TTC549 (cell line): ENCODE results near the gene RNF141.

ENCODE experiments used
- FAIRE-seq: peaks from 2 replicates; lab custom pipeline; 2012; peaks lifted over from hg19 to GRCh38; lab: Jason Lieb, UNC

RNF141 gene

DNA sequence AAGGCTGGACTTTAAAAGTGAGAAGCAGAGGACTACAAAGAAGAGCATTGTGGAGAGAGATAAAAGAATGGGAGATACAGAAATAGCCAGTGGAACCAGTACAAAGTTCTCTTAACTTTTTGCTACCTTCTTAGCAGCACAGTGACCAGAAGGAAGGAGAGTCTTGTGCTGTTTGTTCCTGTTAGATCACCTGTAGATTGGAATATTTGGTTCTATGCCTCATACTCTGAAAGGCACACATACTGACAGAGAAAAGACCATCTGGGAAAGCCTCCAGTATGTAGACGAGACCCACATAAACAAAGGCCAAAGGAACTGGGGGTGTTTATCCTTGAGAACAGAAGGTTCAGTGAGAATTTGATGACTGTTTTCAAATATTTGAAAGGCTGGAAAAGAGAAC is 18.7 kb downstream of the RNF141 start:
- FAIRE-seq, result no peak

DNA sequence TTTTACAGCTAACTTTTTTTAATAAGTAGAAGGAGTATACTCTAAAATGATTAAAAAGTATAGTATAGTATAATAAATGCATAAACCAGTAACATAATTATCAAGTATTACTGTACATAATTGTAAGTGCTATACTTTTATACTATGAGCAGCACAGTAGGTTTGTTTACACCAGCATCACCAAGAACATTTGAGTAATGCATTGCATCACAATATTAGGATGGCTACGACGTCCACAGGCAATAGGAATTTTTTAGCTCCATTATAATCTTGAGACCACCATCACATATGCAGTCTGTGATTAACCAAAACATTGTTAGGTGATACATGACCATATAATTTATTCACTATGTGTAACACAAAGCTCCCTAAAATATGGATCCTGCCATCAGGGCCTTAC is 20.4 kb downstream of the RNF141 start:
- no peak for FAIRE-seq

DNA sequence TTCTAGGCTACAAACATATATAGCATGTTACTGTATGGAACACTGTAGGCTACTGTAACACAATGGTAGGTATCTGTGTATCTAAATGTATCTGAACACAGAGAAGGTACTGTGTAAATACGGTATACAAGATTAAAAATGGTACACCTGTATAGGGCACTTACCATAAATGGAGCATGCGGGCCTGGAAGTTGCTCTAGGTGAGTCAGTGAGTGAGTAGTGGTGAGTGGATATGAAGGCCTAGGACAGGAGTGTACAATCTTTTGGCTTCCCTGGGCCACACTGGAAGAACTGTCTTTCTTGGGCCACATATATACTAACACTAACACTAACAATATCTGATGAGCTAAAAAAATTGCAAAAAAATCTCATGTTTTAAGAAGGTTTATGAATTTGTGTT is 21.4 kb downstream of the RNF141 start:
- FAIRE-seq, result no peak

DNA sequence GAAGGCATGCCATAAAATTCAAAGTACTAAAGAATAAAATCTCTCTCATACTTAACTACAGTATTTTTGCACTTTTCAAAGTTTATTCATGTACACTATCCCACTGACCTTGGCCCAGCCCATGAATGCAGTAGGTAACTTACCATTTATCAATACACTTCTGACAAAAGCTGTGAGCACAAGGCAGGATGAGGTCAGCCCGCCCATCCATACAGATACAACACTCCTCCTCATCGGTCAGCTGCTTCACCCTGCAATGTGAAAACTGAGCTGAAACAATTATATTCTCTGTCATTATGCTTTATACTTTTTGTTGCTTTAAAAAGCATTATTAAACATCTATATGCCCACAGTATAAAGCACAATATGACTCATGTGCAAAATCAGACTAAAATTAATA is 22.1 kb downstream of the RNF141 start:
- FAIRE-seq, result no peak

DNA sequence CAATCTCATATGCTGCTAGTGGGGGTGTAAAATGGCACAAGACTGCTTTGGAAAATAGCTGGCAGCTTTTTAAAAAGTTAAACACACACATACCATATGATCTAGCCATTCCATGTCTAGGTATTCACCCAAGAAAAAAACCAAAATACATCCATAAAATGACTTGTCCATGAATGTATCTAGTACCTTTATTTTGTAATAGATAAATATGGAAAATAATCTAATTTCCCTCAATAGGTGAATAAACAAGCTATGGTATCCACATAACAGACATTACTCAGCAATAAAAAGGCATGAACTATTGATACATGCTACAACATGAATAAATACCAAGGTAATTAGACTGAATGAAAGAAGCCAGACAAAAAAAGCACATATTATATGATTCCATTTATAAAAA is 22.9 kb downstream of the RNF141 start:
- FAIRE-seq, result no peak

DNA sequence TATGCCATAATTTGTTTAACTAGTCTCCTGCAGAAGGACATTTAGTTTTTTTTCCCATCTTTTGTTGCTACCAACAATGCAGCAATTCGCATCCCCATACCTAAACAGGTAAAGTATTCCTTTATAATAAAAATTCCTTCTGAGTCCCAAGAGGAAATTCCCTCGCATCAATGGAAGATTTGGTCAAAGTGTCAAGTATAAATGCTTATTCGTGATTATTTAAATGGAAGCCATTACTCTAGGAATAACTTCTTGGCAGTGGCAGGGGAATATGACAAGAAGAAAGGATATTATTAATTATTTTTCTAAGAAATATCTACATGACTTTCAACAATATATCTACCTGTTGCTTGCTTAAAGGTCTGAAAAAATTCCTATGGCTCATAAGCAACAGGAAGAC is 25.6 kb downstream of the RNF141 start:
- no peak for FAIRE-seq

DNA sequence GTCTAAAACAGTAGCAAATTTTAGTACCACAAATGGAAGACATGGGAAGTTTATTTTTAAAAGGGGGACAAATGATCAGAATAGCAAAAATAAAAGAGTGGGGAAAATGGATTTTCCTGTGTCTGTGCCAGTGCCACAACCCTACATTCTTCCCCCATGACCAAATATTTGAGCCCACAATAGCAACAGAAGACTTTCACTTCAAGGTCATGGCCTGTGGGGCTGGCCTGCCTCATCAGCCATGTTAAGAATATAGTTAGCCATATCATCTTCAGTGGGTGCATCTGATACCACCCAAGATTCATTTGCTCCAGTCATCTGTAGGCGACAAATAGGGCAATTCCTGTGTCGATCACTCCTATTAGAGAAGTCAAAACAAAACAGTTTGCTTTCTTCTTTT is 26.3 kb downstream of the RNF141 start:
- no peak for FAIRE-seq

DNA sequence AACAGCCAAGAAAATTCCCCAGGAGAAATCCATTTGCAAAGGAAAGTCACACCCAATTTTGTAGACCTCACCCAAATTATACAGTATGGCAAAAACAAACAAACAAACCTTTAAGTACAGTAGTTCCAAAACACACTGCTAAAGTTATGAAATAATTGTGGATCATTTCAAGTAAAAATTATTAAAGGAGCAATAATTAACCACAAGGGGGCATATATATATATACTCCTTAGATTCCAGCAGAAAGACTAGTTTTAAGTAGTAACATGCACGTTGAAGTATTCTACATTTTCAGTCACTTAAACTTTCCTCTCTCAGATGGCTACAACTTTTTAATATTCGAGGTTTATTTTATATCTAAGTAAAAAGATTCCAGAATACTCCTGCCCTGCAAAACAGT is 26.8 kb downstream of the RNF141 start:
- FAIRE-seq, result no peak

DNA sequence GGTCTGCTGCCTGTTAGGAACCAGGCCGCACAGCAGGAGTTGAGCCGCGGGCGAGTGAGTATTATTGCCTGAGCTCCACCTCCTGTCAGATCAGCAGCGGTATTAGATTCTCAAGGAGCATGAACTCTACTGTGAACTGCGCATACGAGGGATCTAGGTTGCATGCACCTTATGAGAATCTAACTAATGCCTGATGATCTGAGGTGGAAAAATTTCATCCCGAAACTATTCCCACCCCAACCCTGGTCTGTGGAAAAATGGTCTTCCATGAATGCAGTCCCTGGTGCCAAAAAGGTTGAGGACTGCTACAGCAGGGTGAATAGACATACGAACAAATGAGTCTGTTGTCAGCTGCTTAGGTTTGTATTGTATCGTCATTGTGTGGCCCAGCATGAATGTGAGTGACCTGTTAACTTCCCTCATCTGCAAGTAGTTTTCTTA is 29.8 kb downstream of the RNF141 start:
- no peak for FAIRE-seq

DNA sequence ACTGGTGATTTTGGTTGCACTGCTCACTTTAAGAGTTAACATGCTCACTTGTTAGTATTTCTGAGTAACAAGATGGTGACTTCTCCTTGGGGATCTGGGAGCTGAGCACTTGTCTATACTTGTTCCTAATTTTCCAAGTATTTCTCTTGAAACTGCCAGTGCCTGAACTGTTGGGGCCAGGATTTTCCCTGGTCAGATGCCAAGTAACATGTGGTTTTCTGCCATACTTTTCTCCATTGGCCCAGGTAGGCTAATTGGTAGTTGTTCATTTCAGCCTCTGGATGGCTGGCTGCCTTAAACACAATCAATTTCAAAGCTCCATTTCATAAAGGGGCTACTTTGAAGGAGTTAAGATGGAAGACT is 35.0 kb downstream of the RNF141 start:
- no peak for FAIRE-seq

DNA sequence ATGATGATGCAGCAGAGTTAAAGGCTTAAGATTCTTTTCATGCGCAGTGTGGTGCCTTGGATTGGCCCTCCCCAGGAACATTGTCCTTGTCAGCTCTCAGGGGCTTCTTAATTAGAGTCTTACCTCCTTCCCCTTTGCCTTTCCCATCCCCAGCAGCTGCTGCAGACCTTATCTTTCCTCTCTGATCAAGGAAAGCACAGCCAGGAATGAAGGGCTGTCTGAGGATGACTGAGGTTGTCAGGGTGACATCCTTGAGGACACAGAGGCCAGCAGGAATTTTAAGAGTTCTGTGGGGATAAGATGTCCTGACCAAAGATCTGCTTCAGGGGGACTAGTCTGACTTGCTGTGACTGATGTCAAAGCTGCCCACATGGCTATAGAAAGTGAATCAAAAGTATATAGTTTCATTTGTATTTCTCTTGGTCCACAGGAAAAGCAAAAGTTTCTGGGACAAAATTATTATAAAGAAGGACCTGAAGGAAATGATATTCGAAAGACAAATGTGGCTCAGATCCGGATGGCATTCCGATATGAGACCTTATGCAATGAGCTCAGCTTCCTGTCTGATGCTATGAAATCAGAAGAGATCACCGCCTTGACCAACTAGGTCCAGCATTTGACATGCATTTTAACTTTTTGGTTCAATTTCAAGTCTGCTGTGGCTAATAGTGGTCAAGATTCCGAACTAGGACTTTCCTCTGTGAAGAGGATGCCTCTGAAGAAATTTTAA is 35.5 kb downstream of the RNF141 start:
- FAIRE-seq, result no peak

DNA sequence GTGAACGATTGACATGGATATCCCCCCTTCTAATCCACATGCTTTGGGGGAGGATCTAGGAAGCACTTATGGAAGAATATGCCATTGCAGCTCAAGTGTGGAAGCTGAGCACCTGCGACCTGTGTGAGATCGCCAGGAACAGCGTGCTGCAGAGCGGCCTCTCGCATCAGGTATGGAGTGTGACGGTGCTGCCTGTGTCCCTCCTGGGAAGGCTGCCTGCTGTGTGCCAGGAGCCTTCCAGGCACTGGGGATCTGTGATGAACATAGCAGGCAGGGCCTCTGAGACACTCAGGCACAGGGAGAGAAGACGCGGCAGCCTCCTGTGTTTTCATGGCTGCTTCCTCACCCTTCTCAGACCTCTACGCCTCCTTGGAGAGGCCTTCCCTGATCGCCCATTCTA is 36.5 kb downstream of the RNF141 start:
- FAIRE-seq, result no peak

DNA sequence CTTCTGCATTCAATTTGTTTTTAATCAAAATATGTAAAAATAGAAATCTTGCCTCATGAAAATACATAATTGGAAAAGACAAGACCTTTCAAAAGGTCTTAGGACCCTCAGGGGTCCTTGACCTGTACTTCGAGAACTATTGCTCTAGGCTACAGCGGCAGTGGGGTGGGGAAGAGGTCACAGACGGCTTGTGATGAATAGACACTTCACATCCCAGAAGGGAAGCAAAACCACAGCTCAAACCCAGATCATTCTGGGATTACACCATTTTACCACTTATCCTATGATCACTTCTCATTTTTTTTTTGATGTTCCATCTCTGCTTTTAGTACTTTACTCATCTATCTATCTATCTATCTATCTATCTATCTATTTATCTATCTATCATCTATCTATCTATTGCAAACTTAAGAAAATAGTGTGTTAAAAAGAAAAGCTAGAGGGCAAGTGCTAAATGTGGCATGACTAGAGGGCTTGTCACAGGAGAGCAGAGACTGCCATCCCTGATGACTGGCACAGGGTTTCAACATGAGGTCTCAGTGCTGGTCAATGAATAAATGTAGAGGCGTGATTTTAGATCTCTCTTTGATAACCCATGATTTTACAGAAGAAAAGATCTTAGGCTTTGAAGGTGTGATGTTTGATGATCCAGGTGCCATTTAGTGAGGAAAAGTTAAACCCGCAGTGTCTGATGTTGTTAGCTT is 37.1 kb downstream of the RNF141 start:
- FAIRE-seq, result no peak

DNA sequence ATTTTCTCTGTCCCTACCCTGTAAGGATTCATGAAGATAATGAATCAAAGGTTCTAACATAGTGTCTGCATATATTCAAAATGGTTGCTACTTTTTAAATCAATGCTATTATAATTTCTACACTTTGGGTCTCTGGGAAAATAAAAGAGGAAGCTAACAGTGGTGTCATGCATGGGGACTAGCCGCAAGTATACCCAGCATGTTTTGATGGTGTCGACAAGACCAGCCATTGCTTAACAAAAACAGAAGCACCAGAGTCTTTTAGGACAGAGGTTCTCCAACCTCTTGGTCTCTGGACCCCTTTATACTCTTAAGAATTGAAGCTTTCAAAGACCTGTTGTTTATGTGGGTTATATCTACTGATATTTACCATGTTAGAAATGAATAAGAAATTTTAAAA is 37.8 kb downstream of the RNF141 start:
- no peak for FAIRE-seq

DNA sequence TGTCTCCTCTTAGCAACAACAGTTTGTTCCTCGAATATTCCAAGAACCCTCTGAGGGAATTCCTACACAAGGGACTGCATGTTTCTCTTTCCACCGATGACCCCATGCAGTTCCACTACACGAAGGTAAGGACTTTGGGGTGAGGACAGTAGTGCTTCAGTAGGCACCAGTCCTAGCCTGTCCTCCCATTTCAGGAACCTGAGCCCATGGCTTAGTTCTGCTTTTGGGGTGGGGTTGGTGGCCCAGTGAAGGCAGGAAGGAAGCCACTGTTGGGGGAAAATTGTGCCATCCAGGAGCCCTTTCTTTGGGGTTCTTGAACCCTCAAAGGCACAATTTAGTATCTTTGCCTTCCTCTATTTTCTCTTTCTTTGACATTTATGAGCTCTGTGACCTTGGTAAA is 38.2 kb downstream of the RNF141 start:
- FAIRE-seq, result no peak

DNA sequence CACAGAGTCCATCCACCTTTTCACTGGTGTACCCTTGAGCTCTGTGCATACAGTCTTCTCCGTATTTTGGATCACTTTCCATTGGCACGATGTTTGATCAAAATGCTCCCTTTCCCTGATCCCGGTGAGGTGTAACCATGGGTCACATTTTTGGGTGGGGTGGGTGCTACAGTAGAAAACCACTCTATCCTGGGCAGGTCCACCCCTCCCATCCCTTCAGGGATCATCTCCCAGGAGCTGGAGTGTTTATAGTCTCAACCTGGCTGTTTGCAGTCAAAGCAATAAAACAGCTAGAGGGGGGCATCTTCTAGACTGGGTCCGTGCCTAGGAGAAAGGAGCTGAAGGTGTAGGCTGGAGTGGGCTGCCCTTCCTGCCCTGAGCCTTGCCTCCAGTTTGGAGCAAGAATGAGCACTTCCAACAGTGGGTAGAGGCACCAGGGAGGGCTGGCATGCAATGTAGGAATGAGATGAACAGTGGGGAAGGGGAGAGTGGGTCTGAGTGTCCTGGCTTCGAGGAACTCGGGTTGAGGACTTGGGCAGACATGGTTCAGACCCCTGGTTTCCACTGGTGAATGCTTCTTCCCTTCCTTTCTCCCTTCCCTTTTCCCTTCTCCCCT is 38.8 kb downstream of the RNF141 start:
- no peak for FAIRE-seq

DNA sequence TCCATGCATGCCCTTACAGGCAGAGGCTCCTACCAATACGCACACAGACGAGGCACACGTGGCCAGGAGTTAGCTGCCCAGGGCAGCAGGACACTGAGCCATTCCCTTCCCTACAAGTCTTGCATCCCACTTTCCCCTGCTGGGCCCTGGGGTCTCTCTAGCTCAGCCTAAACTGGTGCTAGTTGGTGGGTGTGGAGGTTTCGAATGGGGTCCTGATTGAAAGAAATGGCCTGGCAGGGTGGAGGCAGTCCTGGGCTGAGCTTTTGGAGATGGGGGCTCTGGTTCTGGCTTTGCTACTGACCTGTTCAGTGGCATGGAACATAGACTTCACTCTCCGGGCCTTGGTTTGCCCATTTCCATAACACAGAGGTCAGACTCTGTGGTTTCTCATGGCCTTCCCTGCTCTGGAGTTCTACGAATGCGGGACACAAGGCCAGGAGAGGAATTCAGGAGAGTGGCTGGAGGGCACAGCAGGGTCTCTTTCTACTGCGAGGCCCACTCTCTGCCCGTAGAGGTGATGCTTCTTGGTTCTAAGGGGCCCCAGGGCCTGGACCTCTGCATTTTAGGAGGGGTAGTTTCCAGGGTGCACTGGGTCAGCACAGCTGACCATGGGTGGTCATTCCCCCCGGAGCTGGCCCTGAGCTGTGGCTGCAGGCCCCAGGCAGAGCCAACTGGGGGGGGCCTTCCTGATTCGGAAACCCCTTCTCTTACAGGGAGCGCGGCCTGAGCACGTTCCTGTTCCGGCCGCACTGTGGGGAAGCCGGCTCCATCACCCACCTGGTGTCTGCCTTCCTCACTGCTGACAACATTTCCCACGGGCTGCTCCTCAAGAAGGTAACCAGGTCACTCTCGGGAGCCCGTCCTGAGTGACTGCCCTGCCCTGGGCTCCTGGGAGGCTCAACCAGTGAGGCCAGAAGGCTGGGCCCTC is 40.0 kb downstream of the RNF141 start:
- FAIRE-seq, result no peak

DNA sequence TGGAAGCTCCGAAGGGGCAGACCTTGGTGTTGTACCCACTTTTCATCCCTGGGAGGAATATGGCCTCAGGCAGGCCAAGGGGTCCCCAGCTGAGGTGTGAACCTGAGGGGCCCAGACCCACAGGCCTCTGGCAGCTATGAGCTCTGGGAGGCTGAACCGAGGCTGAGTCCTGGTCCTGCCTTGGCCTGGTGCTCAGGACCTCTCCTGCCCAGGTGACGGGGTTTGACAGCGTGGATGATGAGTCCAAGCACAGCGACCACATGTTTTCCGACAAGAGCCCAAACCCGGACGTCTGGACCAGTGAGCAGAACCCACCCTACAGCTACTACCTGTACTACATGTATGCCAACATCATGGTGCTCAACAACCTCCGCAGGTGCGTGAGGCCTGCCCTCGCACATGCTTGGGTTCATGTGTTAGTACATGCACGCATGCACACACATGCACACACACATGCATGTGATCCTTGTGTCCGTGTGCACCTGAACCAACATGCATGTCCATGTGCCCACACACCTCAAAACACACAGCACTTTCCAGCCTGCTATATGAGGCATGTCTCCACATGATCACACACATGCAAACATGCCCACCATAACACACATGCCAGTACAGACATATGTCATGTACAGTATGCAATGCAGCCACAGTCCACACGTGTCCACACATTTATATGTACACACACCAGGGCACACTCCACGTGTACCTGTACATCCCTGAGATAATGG is 40.9 kb downstream of the RNF141 start:
- FAIRE-seq, result no peak

DNA sequence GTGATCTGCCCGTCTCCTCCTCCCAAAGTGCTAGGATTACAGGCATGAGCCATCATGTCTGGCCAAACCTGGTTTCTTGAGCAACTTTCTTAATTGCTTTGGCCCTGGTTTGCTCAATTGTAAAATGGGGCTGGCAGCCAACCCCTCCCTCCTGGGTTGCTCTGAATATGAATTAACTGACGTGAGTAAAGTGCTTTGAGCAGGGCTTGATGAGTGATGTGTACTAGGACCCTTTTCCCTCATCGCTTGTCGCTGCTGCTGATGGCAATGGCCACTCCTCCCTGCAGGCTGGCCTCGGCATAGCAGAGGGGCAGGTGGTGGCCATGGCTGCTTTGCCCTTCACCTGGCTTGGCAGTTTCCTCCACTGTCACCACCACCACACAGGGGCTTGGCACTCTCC is 41.5 kb downstream of the RNF141 start:
- FAIRE-seq, result no peak

DNA sequence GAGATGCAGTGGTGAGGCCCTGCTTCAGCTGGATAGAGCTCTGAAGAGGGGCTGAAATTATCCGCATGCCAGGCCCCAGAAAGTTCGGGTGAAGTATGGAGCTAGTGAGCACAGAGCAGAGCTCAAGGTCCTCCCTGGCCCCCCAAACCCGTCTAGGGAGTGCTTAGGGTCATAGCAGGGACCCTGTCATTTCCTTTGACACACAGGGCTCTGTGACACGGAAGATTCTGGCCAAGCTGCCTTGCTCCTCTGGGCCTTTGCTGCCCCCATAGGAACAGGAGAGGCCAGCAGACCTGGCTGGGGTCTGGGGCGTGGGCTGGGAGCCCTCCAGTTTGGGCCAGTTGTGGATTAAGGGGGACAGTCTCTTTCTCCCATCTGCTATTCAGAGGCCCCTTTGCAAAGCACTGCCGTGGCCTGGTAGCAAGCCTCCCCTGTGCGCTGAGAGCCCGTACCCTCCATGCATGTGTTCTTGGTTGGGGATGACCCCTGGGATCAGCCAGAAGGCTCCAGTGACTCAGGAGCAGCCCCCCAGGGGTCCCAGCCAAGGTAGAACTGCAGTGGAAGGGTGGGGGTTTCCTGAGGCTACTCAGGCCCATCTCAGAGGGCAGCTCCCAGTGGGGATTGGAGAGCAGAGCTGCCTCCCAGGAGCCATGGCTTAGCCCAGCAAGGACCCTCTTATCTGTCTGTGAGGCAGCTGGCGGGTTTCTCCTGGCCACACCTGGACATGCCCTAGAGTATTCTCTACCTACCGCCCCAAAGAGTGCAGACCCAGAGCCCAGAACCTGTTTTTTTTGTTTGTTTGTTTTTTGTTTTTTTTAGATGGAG is 42.3 kb downstream of the RNF141 start:
- no peak for FAIRE-seq

DNA sequence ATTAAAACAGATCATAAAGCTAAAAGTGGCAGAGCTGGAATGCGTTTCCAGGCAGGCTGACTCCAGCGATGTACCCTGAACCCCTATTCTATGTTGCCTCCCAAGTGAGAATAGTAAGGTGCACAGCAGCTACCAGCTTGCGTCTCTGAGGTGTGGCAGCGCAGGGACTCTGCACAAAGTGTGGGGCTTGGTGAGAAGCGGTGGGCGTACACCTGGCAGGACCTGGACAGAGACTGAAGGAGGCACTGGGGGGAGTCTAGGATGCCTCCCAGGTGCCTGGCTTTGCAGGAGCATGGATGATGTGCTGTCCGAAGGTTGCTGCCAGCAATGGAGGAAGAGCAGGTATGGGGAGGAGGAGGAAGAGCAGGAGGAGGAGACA is 43.0 kb downstream of the RNF141 start:
- FAIRE-seq, result no peak
